Fibroblast of villous mesenchyme (primary cell): ENCODE data around the gene FGF8. TPM values are rescaled to one million over a fixed set of nuclear protein-coding genes. Genes with fewer than 3 reads are reported as not detected.

Source experiments
- DNase-seq: peaks from one replicate; pipeline ENCODE4 v3.0.0-alpha.2; 2010; ENCODE audit warnings: low read depth
- H3K4me3 ChIP-seq: 2 replicates; pipeline ENCODE4 v1.5.1; 2011; ENCODE audit warnings: low read depth, mild to moderate bottlenecking, low read length
- CTCF ChIP-seq: IDR thresholded peaks from 2 replicates; pipeline ENCODE4 v1.5.1; 2012; ENCODE audit warnings: low read depth, mild to moderate bottlenecking, low read length; ENCODE audit not compliant: insufficient read depth
- total RNA-seq: library from RNA; depleted of rRNA; stranded (reverse); fragments of >200 nt; gene quantifications from 2 replicates; pipeline ENCODE4 v1.2.3, GENCODE V29; 2012

FGF8 gene
- total RNA-seq, 1 donor = not detected

DNA sequence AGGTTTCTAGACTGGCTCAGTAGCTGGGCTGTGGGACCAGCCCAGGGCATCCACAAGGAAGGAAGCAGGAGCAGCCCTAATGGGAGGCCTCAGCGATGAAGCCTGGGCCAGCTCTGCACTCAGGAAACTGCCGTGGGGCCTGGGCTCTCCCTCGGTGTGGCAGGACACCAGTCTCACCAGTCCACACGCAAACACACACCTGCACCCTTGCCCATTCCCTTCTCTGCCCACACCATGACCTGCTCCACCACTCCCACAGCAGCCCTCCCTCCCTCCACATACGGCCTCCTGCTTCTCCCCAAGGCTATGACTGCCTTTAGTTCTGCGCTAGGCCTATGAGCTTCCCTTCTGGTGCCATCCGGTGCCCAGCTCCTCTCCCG, 7.1 kb downstream of the FGF8 start:
- no peak for TF ChIP-seq CTCF
- H3K4me3 ChIP-seq = no peak overlapping the region
- DNase-seq = no peak

- DNase-seq = no peak
- no peak for TF ChIP-seq CTCF
- H3K4me3 ChIP-seq = no peak overlapping the region
Observed at GRCh38 chr10:101767966-101768790, 7.7 kb downstream of the FGF8 start.

DNA sequence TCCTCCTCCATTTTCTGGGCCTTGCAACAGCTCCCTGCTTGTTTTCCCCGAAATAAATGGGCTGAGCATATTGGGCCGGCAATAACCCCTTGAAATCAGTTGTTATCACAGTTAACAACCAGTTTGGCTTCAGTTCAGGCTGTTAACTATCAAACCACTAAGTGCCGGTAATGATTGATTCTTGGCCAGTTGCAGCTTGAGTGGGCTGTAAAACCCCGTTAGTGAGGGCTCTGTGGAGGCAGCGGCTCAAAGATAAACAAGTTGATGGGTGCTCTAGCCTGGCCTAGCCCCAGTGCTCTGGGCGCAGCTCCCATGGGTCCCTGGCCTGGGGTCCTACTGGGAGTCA, 8.3 kb downstream of the FGF8 start:
- no peak overlapping the region for H3K4me3 ChIP-seq
- no peak for TF ChIP-seq CTCF
- no peak for DNase-seq

DNA sequence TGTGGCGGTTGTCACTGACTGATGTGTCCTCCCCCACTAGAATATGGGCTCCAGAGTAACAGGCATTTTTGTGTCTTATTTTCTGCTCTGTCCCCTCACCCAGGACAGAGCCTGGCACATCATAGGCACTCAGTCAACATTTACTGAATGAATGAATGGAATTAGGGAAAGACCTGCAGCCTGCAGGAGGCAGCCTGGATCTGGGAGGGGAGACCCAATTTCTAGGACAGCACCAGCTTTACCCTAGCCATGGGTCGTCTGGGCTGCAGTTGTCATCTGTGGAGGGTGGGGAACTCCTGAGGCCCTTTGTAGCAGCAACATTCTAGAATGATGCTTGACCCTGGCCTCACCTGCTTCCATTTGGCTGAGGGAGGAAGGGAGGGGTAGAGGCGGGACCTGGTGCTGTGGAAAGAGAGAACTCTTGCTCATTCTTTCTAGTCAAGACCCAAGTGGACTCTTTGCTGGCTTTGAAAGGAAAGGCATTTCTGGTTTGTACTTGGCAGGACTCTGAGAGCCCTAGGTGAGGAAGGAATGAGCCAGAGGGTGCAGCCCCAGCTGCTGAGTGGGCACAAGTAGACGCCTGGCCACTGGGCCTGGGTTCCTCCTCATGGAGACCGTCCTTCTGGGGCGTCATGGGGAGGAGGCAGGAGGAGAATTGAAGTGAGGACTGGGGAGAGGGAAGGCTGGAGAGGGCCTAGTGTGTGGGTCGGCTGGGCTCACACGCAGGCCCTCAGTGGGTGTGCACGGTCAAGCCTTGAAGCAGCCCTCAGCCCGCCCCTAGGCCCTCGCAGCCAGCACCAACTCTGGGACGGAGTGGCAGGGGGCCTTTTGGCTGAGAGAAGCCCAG, 8.9 kb downstream of the FGF8 start:
- H3K4me3 ChIP-seq = no peak overlapping the region
- DNase-seq = no peak
- no peak for TF ChIP-seq CTCF

GRCh38 chr10:101766306-101766705, 9.6 kb downstream of the FGF8 start:
- H3K4me3 ChIP-seq = no peak overlapping the region
- no peak for TF ChIP-seq CTCF

GRCh38 chr10:101763141-101763846, 12.6 kb downstream of the FGF8 start:
- no peak for TF ChIP-seq CTCF
- no peak for DNase-seq
- H3K4me3 ChIP-seq = no peak overlapping the region

More at GRCh38 chr10:101766306-101766705, 9.6 kb downstream of the FGF8 start:
- DNase-seq = no peak
